Measurements from ENCODE around the gene KLHL35.

Gene KLHL35

GRCh38 chr11:75432911-75433321 is at the start of gene KLHL35:
Gene KLHL35 (minus strand): TSS chr11:75433203. CDS start chr11:75430629, 2,574 bp downstream.
- Histone ChIP-seq H3K27me3 (ENCODE audit: control insufficient read depth, insufficient read depth, low read length) (peaks cover 64% of the 10 kb centered on the region), H3K4me3 (ENCODE audit: low read length) (peak within 1 kb of the TSS; percentile 47), H3K36me3 (ENCODE audit: control insufficient read depth, low read depth, low read length) (no peaks in the 10 kb centered on the region), H3K27ac (ENCODE audit: low read length) (no peak within 1 kb of the TSS), H3K4me1 (ENCODE audit: control insufficient read depth, low read depth, low read length) (peaks cover 12% of the 10 kb centered on the region), H3K9ac (ENCODE audit: low read length) (no peak within 1 kb of the TSS), H3K9me3 (ENCODE audit: control insufficient read depth, low read depth, low read length) (peaks cover 5% of the 10 kb centered on the region)

GRCh38 chr11:75481922-75482606 is 49.1 kb upstream of the KLHL35 start:
- Histone ChIP-seq H3K9me3 (ENCODE audit: control insufficient read depth, low read depth, low read length) (no peaks in the 10 kb centered on the region), H3K36me3 (ENCODE audit: control insufficient read depth, low read depth, low read length) (no peaks in the 10 kb centered on the region), H3K9ac (ENCODE audit: low read length) (no peak overlapping the region), H3K27ac (ENCODE audit: low read length) (no peak overlapping the region), H3K27me3 (ENCODE audit: control insufficient read depth, insufficient read depth, low read length) (no peaks in the 10 kb centered on the region), H3K4me3 (ENCODE audit: low read length) (no peak overlapping the region), H3K4me1 (ENCODE audit: control insufficient read depth, low read depth, low read length) (no peaks in the 10 kb centered on the region)

GRCh38 chr11:75481223-75481921 is 48.4 kb upstream of the KLHL35 start:
- H3K27me3 ChIP-seq (ENCODE audit: control insufficient read depth, insufficient read depth, low read length): no peaks in the 10 kb centered on the region

GRCh38 chr11:75480185-75481175 is 47.5 kb upstream of the KLHL35 start:
- no peaks in the 10 kb centered on the region for H3K36me3 ChIP-seq (ENCODE audit: control insufficient read depth, low read depth, low read length)
- H3K9me3 ChIP-seq (ENCODE audit: control insufficient read depth, low read depth, low read length): no peaks in the 10 kb centered on the region
- H3K27ac ChIP-seq (ENCODE audit: low read length): no peak overlapping the region
- no peaks in the 10 kb centered on the region for H3K4me1 ChIP-seq (ENCODE audit: control insufficient read depth, low read depth, low read length)
- H3K9ac ChIP-seq (ENCODE audit: low read length): no peak overlapping the region
- H3K27me3 ChIP-seq (ENCODE audit: control insufficient read depth, insufficient read depth, low read length): no peaks in the 10 kb centered on the region
- no peak overlapping the region for H3K4me3 ChIP-seq (ENCODE audit: low read length)

More at GRCh38 chr11:75481223-75481921, 48.4 kb upstream of the KLHL35 start:
- no peaks in the 10 kb centered on the region for H3K4me1 ChIP-seq (ENCODE audit: control insufficient read depth, low read depth, low read length)
- H3K36me3 ChIP-seq (ENCODE audit: control insufficient read depth, low read depth, low read length): no peaks in the 10 kb centered on the region
- no peak overlapping the region for H3K9ac ChIP-seq (ENCODE audit: low read length)
- no peak overlapping the region for H3K4me3 ChIP-seq (ENCODE audit: low read length)
- no peaks in the 10 kb centered on the region for H3K9me3 ChIP-seq (ENCODE audit: control insufficient read depth, low read depth, low read length)
- H3K27ac ChIP-seq (ENCODE audit: low read length): no peak overlapping the region

GRCh38 chr11:75479597-75480145 is 46.7 kb upstream of the KLHL35 start:
- Histone ChIP-seq H3K9me3 (ENCODE audit: control insufficient read depth, low read depth, low read length) (no peaks in the 10 kb centered on the region), H3K27me3 (ENCODE audit: control insufficient read depth, insufficient read depth, low read length) (no peaks in the 10 kb centered on the region), H3K36me3 (ENCODE audit: control insufficient read depth, low read depth, low read length) (no peaks in the 10 kb centered on the region), H3K4me1 (ENCODE audit: control insufficient read depth, low read depth, low read length) (no peaks in the 10 kb centered on the region), H3K9ac (ENCODE audit: low read length) (no peak overlapping the region), H3K4me3 (ENCODE audit: low read length) (no peak overlapping the region), H3K27ac (ENCODE audit: low read length) (no peak overlapping the region)

- Histone ChIP-seq H3K27me3 (ENCODE audit: control insufficient read depth, insufficient read depth, low read length) (no peaks in the 10 kb centered on the region), H3K27ac (ENCODE audit: low read length) (no peak overlapping the region), H3K4me1 (ENCODE audit: control insufficient read depth, low read depth, low read length) (no peaks in the 10 kb centered on the region), H3K9me3 (ENCODE audit: control insufficient read depth, low read depth, low read length) (no peaks in the 10 kb centered on the region), H3K36me3 (ENCODE audit: control insufficient read depth, low read depth, low read length) (no peaks in the 10 kb centered on the region), H3K9ac (ENCODE audit: low read length) (no peak overlapping the region), H3K4me3 (ENCODE audit: low read length) (no peak overlapping the region)
Measured at GRCh38 chr11:75478783-75479596, 46.0 kb upstream of the KLHL35 start.

GRCh38 chr11:75477614-75477935 is 44.6 kb upstream of the KLHL35 start:
- Histone ChIP-seq H3K9me3 (ENCODE audit: control insufficient read depth, low read depth, low read length) (no peaks in the 10 kb centered on the region), H3K9ac (ENCODE audit: low read length) (no peak overlapping the region), H3K27ac (ENCODE audit: low read length) (no peak overlapping the region), H3K4me3 (ENCODE audit: low read length) (no peak overlapping the region), H3K4me1 (ENCODE audit: control insufficient read depth, low read depth, low read length) (no peaks in the 10 kb centered on the region), H3K36me3 (ENCODE audit: control insufficient read depth, low read depth, low read length) (no peaks in the 10 kb centered on the region), H3K27me3 (ENCODE audit: control insufficient read depth, insufficient read depth, low read length) (no peaks in the 10 kb centered on the region)

- Histone ChIP-seq H3K4me3 (ENCODE audit: low read length) (no peak overlapping the region), H3K9me3 (ENCODE audit: control insufficient read depth, low read depth, low read length) (no peaks in the 10 kb centered on the region), H3K27me3 (ENCODE audit: control insufficient read depth, insufficient read depth, low read length) (no peaks in the 10 kb centered on the region), H3K9ac (ENCODE audit: low read length) (no peak overlapping the region), H3K4me1 (ENCODE audit: control insufficient read depth, low read depth, low read length) (no peaks in the 10 kb centered on the region), H3K27ac (ENCODE audit: low read length) (no peak overlapping the region), H3K36me3 (ENCODE audit: control insufficient read depth, low read depth, low read length) (no peaks in the 10 kb centered on the region)
Measured at GRCh38 chr11:75476739-75477613, 44.0 kb upstream of the KLHL35 start.

GRCh38 chr11:75475767-75476650 is 43.0 kb upstream of the KLHL35 start:
- no peaks in the 10 kb centered on the region for H3K36me3 ChIP-seq (ENCODE audit: control insufficient read depth, low read depth, low read length)
- H3K4me3 ChIP-seq (ENCODE audit: low read length): no peak overlapping the region
- no peaks in the 10 kb centered on the region for H3K9me3 ChIP-seq (ENCODE audit: control insufficient read depth, low read depth, low read length)
- H3K9ac ChIP-seq (ENCODE audit: low read length): no peak overlapping the region
- no peak overlapping the region for H3K27ac ChIP-seq (ENCODE audit: low read length)
- no peaks in the 10 kb centered on the region for H3K4me1 ChIP-seq (ENCODE audit: control insufficient read depth, low read depth, low read length)
- no peaks in the 10 kb centered on the region for H3K27me3 ChIP-seq (ENCODE audit: control insufficient read depth, insufficient read depth, low read length)

All from iPS-18a (cell line).